OCI-LY1 (cell line): Measurements from ENCODE around the gene RNF181.

Source experiments
- H2AFZ ChIP-seq: fragments of 200-600 bp; sonication (generic), shearing (Covaris generic); 2 replicates; pipeline ENCODE4 v1.6.0; 2014; ENCODE audit warnings: antibody characterized with exemption, mild to moderate bottlenecking, low read length
- H3F3A ChIP-seq: fragments of 200-600 bp; sonication (generic), shearing (Covaris generic); 2 replicates; pipeline ENCODE4 v1.6.0; 2014; ENCODE audit warnings: mild to moderate bottlenecking, antibody characterized with exemption, low read length, moderate library complexity; ENCODE audit not compliant: insufficient read depth
- H3K27ac ChIP-seq: fragments of 200-600 bp; sonication (generic); 2 replicates; pipeline ENCODE4 v1.5.1; 2014; ENCODE audit warnings: low read length, mixed run types, mild to moderate bottlenecking, low read depth; ENCODE audit not compliant: poor library complexity, severe bottlenecking
- H3K27me3 ChIP-seq: fragments of 200-600 bp; sonication (generic); 2 replicates; pipeline ENCODE4 v1.6.0; 2014; ENCODE audit warnings: antibody characterized with exemption, mild to moderate bottlenecking, low read length, moderate library complexity; ENCODE audit not compliant: insufficient read depth
- H3K36me3 ChIP-seq: fragments of 200-600 bp; sonication (generic); 2 replicates; pipeline ENCODE4 v1.6.1; 2014; ENCODE audit warnings: mild to moderate bottlenecking, antibody characterized with exemption, low read length, moderate library complexity, mixed read lengths; ENCODE audit not compliant: insufficient read depth
- H3K4me1 ChIP-seq: fragments of 200-600 bp; sonication (generic); 2 replicates; pipeline ENCODE4 v1.5.1; 2014; ENCODE audit warnings: mild to moderate bottlenecking, low read length, moderate library complexity; ENCODE audit not compliant: insufficient read depth, severe bottlenecking
- H3K4me2 ChIP-seq: fragments of 200-600 bp; sonication (generic), shearing (Covaris generic); 2 replicates; pipeline ENCODE4 v1.6.1; 2014; ENCODE audit warnings: low read length
- H3K4me3 ChIP-seq: fragments of 200-600 bp; sonication (generic); 2 replicates; pipeline ENCODE4 v1.5.1; 2014; ENCODE audit warnings: low read length, low read depth, mild to moderate bottlenecking, mixed read lengths; ENCODE audit not compliant: poor library complexity, severe bottlenecking
- H3K79me2 ChIP-seq: fragments of 200-600 bp; shearing (Covaris generic); 2 replicates; pipeline ENCODE4 v1.6.1; 2016; ENCODE audit warnings: mixed run types, low read length, mixed read lengths; ENCODE audit not compliant: insufficient read depth
- H3K9ac ChIP-seq: fragments of 200-600 bp; sonication (generic), shearing (Covaris generic); 2 replicates; pipeline ENCODE4 v1.6.1; 2014; ENCODE audit warnings: mild to moderate bottlenecking, low read length, mixed read lengths
- H3K9me2 ChIP-seq: fragments of 200-600 bp; sonication (generic), shearing (Covaris generic); 2 replicates; pipeline ENCODE4 v1.6.1; 2014; ENCODE audit warnings: low read depth, mild to moderate bottlenecking, low read length, mixed read lengths
- H3K9me3 ChIP-seq: fragments of 200-600 bp; shearing (Covaris generic); 2 replicates; pipeline ENCODE4 v1.6.1; 2014; ENCODE audit warnings: low read length, mixed read lengths
- H4K20me1 ChIP-seq: fragments of 200-600 bp; sonication (generic), shearing (Covaris generic); 2 replicates; pipeline ENCODE4 v1.6.0; 2016; ENCODE audit warnings: mild to moderate bottlenecking, low read length; ENCODE audit not compliant: insufficient read depth
- EZH2 ChIP-seq: fragments of 200-600 bp; sonication (generic), shearing (Covaris generic); IDR thresholded peaks from 2 replicates; pipeline ENCODE4 v1.8.0; 2017; ENCODE audit warnings: borderline replicate concordance, mixed run types, mild to moderate bottlenecking, antibody characterized with exemption, low read length, moderate library complexity, mixed read lengths
- TF ChIP-seq, protein P1 (sequence below): fragments of 200-600 bp; sonication (generic), shearing (Covaris generic); IDR thresholded peaks from 2 replicates; pipeline ENCODE4 v1.5.1; 2017; ENCODE audit warnings: mild to moderate bottlenecking, antibody characterized with exemption, low read length, moderate library complexity, mixed read lengths

RNF181 gene

DNA sequence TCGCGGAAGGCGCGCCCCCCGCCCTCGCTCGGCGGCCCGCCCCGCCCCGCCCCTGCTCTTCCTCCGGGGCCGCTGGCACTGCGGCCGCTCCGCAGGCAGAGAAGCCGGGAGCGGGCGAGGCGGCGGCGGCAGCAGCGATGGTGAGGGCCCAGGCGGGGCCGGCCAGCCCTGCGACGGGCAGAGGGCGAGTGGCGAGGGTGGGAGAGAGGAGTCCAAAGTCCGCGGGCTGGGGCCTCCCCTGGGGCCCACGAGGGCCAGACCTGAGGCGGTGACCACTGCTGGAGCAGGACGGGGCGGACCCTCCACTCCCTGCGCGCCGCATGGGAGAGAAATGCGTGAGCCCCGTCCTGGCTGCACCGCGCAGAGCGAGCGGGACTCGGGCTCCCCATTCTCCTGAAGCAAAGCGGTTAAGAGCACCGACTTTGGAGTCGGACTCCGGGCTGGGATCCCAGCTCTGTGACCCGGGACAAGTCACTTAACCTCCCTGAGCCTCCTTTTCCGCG lies 11.1 kb upstream of the RNF181 start, which contains the start of gene VAMP5:
Gene VAMP5, plus strand, starts transcription at position 78 of the 503 bp plus-strand sequence. Its CDS starts 60 bp downstream, at position 138.
- H3K4me1 ChIP-seq, result peaks cover 10% of the 10 kb centered on the region
- no peak within 1 kb of the TSS for H3K27ac ChIP-seq
- H4K20me1 ChIP-seq, result no peaks in the 10 kb centered on the region
- H3K9me3 ChIP-seq, result no peaks in the 10 kb centered on the region
- TF ChIP-seq EZH2, result no peak
- no peaks in the 10 kb centered on the region for H3K27me3 ChIP-seq
- no peaks in the 10 kb centered on the region for H3F3A ChIP-seq
- H3K9me2 ChIP-seq, result no peaks in the 10 kb centered on the region
- H3K4me2 ChIP-seq, result peak within 1 kb of the TSS; percentile 46; the same call in 1 of the 2 replicates
- H3K79me2 ChIP-seq, result no peaks in the 10 kb centered on the region
- peak within 1 kb of the TSS; percentile 7 for H3K4me3 ChIP-seq
- H2AFZ ChIP-seq, result no peak within 1 kb of the TSS
- no peak within 1 kb of the TSS; the same call in 1 of the 2 replicates for H3K9ac ChIP-seq
- peaks cover 51% of the 10 kb centered on the region for H3K36me3 ChIP-seq

DNA sequence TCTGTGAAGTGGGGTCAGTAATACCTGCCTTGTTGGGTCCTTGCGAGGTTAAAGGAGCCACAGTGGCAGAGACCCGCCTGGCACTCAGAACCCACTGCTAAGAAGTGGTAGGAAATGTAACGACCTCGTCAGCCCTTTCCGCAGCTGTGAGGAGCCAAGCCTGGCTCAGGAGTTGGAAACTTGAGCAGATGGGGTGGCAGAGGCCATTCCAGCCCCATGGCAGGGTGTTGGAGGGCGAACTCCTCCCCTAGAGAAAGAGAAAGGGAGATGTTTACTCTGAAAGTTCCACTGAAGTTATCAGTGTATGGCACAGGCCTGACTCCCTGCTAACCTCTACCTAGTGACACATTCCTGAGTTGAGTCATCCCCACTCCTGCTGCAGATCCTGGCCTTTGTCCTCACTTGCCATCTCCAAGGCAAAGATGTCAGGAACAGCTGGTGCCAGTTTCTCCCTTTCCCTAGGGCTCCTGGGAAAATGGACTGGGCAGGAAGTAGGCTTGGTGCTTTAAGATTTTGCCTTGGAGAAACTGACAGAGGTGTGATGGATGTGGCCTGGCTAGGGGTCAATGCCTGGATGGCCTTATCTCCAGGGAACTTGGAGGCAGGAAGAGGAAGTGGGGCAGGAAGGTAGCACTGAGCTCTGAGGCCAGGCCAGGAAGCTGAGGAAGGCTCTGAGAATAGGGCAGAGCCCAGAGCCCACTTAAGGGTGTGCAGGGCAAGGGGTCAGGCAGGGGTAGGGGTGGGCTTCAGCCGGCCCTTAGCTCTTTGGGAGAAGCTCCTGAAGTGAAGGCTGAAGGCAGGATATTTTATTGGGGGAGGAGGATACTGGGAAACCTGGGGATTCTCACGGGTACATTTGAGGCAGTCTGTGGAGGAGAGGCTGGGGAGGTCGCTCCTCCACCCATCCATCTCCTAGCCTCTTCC lies 10.4 kb upstream of the RNF181 start:
- Histone ChIP-seq H3K9me3 (no peaks in the 10 kb centered on the region), H3K4me3 (no peak overlapping the region), H3K9me2 (no peaks in the 10 kb centered on the region), H3K79me2 (no peaks in the 10 kb centered on the region), H4K20me1 (no peaks in the 10 kb centered on the region), H2AFZ (no peak overlapping the region), H3K4me1 (peaks cover 7% of the 10 kb centered on the region), H3K9ac (no peak overlapping the region), H3K36me3 (peaks cover 44% of the 10 kb centered on the region), H3K4me2 (no peak overlapping the region), H3K27me3 (no peaks in the 10 kb centered on the region), H3F3A (no peaks in the 10 kb centered on the region), H3K27ac (no peak overlapping the region)
- TF ChIP-seq EZH2, result no peak

DNA sequence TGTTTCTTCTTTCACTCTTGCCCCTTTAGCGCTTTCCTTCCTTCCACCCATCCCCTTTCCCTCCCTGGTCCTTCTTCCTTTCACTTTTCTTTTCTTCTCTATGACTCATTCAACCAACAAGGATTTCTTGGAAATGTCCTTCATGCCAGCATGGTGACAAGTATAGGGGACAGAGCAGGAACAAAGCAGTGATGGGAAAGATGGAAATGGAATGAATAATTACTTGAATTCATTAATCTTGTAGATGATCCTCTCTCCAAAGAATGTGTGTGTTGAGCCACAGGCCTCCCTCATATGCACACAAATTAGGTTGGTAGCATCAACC lies 9.8 kb upstream of the RNF181 start:
- H3K9ac ChIP-seq, result no peak overlapping the region
- no peak overlapping the region for H3K4me2 ChIP-seq

DNA sequence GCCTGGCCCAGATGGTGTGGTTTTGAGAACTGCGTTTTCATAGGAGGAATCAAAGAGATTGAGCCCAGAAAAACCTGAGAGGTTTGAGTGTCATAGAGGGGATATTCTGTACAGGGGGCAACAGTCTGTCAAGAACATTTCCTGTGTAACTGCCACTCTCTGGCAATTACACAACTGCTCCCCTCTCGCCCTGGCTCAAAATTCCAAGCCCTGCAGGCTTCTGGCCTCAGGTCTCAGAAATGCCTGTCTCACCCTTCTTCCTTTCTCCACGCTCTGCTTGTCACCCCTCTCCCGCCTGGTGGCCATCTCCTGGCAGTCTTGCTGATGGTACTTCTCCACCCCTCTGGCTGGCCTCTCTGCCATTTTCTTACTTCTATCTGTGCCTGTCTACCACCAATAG lies 7.3 kb upstream of the RNF181 start:
- no peak overlapping the region for H3K27ac ChIP-seq
- no peaks in the 10 kb centered on the region for H3K79me2 ChIP-seq
- H3K9me3 ChIP-seq, result no peaks in the 10 kb centered on the region
- no peak overlapping the region for H3K9ac ChIP-seq
- no peaks in the 10 kb centered on the region for H3K9me2 ChIP-seq
- TF ChIP-seq, protein P1, sequence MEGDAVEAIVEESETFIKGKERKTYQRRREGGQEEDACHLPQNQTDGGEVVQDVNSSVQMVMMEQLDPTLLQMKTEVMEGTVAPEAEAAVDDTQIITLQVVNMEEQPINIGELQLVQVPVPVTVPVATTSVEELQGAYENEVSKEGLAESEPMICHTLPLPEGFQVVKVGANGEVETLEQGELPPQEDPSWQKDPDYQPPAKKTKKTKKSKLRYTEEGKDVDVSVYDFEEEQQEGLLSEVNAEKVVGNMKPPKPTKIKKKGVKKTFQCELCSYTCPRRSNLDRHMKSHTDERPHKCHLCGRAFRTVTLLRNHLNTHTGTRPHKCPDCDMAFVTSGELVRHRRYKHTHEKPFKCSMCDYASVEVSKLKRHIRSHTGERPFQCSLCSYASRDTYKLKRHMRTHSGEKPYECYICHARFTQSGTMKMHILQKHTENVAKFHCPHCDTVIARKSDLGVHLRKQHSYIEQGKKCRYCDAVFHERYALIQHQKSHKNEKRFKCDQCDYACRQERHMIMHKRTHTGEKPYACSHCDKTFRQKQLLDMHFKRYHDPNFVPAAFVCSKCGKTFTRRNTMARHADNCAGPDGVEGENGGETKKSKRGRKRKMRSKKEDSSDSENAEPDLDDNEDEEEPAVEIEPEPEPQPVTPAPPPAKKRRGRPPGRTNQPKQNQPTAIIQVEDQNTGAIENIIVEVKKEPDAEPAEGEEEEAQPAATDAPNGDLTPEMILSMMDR, result no peak
- no peaks in the 10 kb centered on the region for H3K27me3 ChIP-seq
- no peaks in the 10 kb centered on the region for H3F3A ChIP-seq
- H2AFZ ChIP-seq, result no peak overlapping the region
- H4K20me1 ChIP-seq, result no peaks in the 10 kb centered on the region
- peaks cover 15% of the 10 kb centered on the region for H3K36me3 ChIP-seq
- H3K4me2 ChIP-seq, result no peak overlapping the region
- H3K4me1 ChIP-seq, result peaks cover 7% of the 10 kb centered on the region
- H3K4me3 ChIP-seq, result no peak overlapping the region

More for the DNA sequence above, 9.8 kb upstream of the RNF181 start:
- no peak for TF ChIP-seq EZH2
- TF ChIP-seq, protein P1, result no peak
- Histone ChIP-seq H3K36me3 (peaks cover 39% of the 10 kb centered on the region), H3K79me2 (no peaks in the 10 kb centered on the region), H3K4me1 (peaks cover 7% of the 10 kb centered on the region), H3K4me3 (no peak overlapping the region), H3K27ac (no peak overlapping the region), H3K27me3 (no peaks in the 10 kb centered on the region), H3K9me2 (no peaks in the 10 kb centered on the region), H4K20me1 (no peaks in the 10 kb centered on the region), H3F3A (no peaks in the 10 kb centered on the region), H2AFZ (no peak overlapping the region), H3K9me3 (no peaks in the 10 kb centered on the region)
